Activated naive CD8-positive, alpha-beta T cell treated with anti-CD3 and anti-CD28 coated beads for 36 hours (primary cell): ENCODE data around the gene GTF2IRD1. TPM values are rescaled to one million over a fixed set of nuclear protein-coding genes. Genes with fewer than 3 reads are reported as not detected.

Experiments used
- DNase-seq: peaks from one replicate; pipeline ENCODE4 v3.0.0; 2021
- H3K27ac Mint-ChIP-seq: one replicate; pipeline ENCODE4 v1.8.0; 2022; ENCODE audit warnings: mild to moderate bottlenecking, moderate library complexity, mixed read lengths
- H3K27me3 Mint-ChIP-seq: one replicate; pipeline ENCODE4 v1.8.0; 2022; ENCODE audit warnings: mild to moderate bottlenecking, mixed read lengths
- H3K36me3 Mint-ChIP-seq: one replicate; pipeline ENCODE4 v1.8.0; 2021; ENCODE audit warnings: mild to moderate bottlenecking, mixed read lengths
- H3K4me1 Mint-ChIP-seq: one replicate; pipeline ENCODE4 v1.8.0; 2021; ENCODE audit warnings: mixed read lengths
- H3K4me3 Mint-ChIP-seq: one replicate; pipeline ENCODE4 v1.8.0; 2022; ENCODE audit warnings: mild to moderate bottlenecking, moderate library complexity, mixed read lengths
- H3K9me3 Mint-ChIP-seq: one replicate; pipeline ENCODE4 v1.8.0; 2022; ENCODE audit warnings: mixed read lengths
- total RNA-seq, 2 experiments: library from RNA; stranded (reverse); gene quantifications; one replicate each; pipeline ENCODE4 v1.2.3, GENCODE V29; 2021

The GTF2IRD1 gene
- total RNA-seq, 2 experiments from 2014 or later: 2.0 to 2.2 TPM

DNA sequence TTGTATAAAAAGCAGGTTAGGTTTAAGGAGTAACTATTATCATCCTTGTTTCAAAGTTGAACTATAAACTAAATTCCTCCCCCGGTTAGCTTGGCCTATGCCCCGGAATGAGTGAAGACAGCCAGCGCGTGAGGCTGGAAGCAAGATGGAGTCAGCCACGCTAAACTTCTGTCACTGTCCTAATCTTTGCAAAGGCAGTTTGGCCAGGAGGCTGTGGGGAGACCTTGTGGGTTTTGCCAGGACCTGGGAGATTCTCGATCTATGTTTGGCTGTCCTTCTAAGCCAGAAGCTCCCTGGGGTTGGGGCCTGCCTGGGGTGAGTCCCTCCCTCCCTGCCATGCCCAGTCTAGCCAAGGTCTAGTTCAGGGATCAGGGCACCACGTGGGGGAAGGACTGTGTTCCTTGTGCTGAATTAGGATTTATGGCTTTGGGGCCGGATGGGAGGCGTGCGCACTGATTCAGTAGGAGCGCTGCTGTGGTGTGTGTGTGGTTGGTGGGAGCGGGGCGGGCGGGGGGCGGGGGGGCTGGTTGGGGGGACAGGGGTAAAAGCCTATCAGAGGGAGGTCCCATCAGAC lies 871 bp upstream of the GTF2IRD1 start:
- peak overlapping the region; percentile 89 for H3K27ac Mint-ChIP-seq
- H3K4me3 Mint-ChIP-seq: peak overlapping the region; percentile 76
- DNase-seq: peak; percentile 12
- H3K27me3 Mint-ChIP-seq: no peaks in the 10 kb centered on the region
- H3K4me1 Mint-ChIP-seq: peaks cover 15% of the 10 kb centered on the region
- H3K9me3 Mint-ChIP-seq: no peaks in the 10 kb centered on the region
- H3K36me3 Mint-ChIP-seq: no peaks in the 10 kb centered on the region

DNA sequence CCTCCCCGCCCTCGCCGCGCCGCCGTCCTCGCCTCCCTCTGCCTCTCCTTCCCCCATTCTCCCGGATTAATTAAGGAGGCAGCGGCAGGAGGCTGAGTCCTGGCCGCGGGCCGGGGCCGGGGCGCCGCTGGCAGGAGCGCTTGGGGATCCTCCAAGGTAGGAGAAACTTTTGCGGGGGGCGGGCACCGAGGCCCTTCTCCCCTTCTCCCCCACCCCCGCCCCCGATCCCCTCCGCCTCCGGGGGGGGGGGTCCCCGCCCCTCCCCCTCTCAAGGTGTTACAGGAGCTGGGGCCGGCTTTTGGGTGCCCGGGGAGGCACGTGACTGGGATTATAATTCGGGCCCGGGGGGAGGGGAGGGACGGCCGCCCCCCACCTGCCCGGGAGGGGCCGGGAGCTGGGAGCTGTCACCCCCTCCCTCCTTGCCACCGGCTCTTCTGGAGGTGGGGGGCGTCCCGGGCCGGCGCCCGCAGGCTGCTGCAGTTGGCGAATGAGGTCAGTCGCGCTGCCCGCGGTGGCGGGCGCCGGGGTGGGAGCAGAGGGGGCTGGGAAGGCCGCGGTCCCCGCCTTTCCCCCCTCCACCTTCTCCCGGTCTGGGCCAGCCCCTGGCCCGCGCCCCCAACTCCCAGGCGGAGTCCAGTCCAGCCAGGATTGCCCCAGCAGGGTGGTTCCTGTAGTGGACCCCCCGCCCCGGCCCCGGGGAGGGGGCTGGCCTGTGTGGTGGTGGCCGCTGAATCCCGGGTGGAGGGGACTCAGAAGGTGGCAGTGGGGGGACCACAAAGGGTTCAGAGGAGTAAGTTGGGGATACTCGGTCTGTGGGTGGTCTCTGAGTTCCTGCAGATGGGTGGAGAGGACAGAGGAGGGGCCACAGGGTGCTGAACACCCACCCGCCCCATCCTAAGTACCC lies 567 bp downstream of the GTF2IRD1 start:
- H3K4me3 Mint-ChIP-seq: peak overlapping the region; percentile 48
- DNase-seq: peak; percentile 34
- H3K36me3 Mint-ChIP-seq: no peaks in the 10 kb centered on the region
- H3K27me3 Mint-ChIP-seq: no peaks in the 10 kb centered on the region
- H3K9me3 Mint-ChIP-seq: no peaks in the 10 kb centered on the region
- H3K4me1 Mint-ChIP-seq: peaks cover 15% of the 10 kb centered on the region
- H3K27ac Mint-ChIP-seq: no peak overlapping the region

DNA sequence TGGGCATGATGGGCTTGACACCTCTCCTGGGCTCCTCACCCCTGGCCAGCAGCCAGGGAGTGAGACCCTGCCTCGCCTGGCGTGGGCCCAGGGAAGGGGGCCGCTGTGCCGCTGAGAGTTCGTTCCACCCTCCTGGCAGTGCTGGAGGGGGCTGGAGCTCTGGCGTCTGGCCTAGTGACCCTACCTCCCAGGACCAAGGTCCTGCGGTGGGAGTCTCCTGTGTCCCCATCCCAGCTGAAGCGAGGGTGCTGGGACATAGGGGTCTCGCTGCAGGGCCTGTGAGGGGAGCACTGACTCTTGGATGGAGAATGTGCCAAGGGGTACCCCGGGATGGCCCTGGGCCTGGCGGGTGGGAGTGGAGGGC lies 1.2 kb downstream of the GTF2IRD1 start:
- Mint-ChIP-seq H3K36me3 (no peaks in the 10 kb centered on the region), H3K9me3 (no peaks in the 10 kb centered on the region), H3K4me1 (peaks cover 15% of the 10 kb centered on the region), H3K27ac (no peak overlapping the region), H3K4me3 (no peak overlapping the region), H3K27me3 (no peaks in the 10 kb centered on the region)
- DNase-seq: no peak

DNA sequence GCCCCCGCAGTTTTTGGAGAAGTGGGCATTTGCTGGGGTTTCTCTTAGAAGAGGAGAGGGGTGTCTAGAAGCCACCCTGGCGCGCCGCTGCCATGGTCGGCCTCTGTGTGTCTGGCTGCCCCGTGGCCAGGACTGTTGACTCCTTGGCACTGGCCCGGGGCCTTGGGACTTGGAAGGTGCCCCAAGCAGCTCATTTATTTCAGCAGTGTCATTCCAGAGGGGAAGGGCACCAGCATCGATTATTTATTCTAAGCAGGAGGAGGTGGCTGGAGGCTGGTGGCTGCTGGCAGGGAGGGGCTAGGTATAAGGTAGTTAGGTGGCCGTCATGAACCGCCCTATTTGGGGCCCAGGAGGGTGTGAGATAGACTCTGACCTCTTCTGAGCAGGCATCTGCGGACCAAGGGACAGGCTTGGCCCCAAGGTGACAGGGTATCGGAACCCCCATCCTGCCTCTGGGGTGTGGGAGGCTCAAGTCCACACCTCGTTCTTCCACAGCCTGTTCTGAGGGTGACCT lies 1.6 kb downstream of the GTF2IRD1 start:
- Mint-ChIP-seq H3K27ac (no peak overlapping the region), H3K9me3 (no peaks in the 10 kb centered on the region), H3K4me3 (no peak overlapping the region), H3K4me1 (peaks cover 15% of the 10 kb centered on the region), H3K36me3 (no peaks in the 10 kb centered on the region), H3K27me3 (no peaks in the 10 kb centered on the region)
- DNase-seq: no peak

DNA sequence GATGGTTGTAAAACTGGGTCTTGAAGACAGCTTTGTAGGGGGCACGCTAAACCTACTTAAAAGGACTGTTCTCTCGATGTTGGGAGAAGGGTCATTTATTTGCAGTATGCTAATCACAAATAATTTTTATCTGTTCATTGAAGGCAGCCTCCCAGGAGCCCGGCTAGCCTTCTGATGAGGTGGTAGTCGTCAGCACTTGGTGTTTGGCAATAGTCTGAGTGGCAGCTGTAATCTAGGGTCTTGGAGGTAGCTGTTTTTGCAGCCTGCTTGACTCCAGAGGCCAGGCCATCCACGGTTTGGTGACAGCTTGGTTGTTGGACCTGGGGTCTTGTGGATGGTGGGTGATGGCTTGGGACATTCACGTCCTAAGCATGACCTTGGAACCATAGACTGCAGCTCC lies 2.2 kb downstream of the GTF2IRD1 start:
- Mint-ChIP-seq H3K27ac (no peak overlapping the region), H3K36me3 (no peaks in the 10 kb centered on the region), H3K4me3 (no peak overlapping the region), H3K9me3 (no peaks in the 10 kb centered on the region), H3K4me1 (peaks cover 15% of the 10 kb centered on the region), H3K27me3 (no peaks in the 10 kb centered on the region)
- no peak for DNase-seq

DNA sequence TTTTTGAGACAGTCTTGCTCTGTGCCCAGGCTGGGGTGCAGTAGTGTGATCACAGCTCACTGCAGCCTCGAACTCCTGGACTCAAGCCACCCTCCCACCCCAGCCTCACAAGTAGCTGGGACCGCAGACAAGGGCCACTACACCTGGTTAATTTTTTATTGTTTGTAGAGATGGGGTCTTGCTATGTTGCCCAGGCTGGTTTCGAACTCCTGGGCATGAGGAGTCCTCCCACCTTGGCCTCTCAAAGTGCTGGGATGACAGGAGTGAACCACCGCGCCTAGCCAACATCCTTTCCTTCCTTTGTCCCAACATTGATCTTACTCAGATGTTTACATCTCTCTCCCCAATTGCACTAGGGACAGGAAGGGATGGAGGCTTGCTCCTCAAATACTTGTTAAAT lies 3.3 kb downstream of the GTF2IRD1 start:
- no peak overlapping the region for H3K4me3 Mint-ChIP-seq
- peaks cover 12% of the 10 kb centered on the region for H3K4me1 Mint-ChIP-seq
- H3K9me3 Mint-ChIP-seq: no peaks in the 10 kb centered on the region
- H3K36me3 Mint-ChIP-seq: no peaks in the 10 kb centered on the region
- no peak overlapping the region for H3K27ac Mint-ChIP-seq
- H3K27me3 Mint-ChIP-seq: no peaks in the 10 kb centered on the region
- DNase-seq: no peak

DNA sequence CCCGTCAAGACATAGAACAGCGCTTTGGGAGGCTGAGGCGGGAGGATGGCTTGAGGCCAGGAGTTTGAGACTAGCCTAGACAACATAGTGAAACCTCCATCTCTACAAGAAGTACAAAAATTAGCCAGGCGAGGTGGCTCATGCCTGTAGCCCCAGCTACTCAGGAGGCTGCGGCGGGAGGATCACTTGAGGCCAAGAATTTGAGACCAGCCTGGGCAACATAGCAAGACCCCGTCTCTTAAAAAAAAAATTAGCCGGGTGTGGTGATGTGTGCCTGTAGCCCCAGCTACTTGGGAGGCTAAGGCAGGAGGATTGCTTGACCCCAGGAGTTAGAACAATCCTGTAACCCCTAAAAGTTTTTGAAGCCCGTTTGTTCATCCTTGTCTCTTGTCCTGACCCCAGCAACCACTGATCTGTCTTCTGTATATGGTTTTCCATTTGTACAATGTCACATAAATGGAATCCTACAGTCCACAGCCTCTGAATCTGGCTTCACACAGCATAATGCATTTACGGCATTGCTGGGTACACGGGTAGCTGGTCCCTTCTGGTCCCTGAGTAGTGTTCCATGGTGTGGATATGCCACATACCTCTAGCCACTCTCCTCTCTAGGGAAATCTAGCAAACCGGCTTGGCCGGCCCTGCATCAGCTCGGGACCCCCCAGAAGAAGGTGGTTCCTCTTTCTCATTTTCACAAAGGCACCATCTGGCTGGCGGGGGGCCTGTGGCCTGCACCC lies 8.4 kb downstream of the GTF2IRD1 start:
- no peak for DNase-seq
- peaks cover 5% of the 10 kb centered on the region for H3K4me1 Mint-ChIP-seq
- no peak overlapping the region for H3K4me3 Mint-ChIP-seq

DNA sequence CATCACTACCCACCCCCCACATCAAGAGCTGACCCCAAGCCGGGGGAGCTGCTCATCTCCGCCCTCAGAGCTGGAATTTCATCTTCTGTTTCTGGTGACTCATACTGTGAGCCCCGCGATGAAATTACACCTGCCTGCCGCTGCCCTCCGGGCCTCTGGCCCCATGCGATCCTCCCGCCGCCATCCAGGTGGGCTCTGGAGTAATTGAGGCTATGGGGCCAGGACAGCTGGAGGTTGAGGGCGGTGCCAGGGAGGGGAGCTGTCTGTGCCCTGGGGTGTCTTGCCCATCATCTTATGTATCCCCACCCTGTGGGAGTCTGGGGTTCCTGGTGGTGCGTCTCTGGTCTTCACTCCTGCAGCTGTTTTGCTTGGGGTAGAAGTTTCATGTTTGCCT lies 9.0 kb downstream of the GTF2IRD1 start:
- Mint-ChIP-seq H3K4me3 (no peak overlapping the region), H3K9me3 (no peaks in the 10 kb centered on the region), H3K27ac (no peak overlapping the region), H3K4me1 (peaks cover 5% of the 10 kb centered on the region), H3K27me3 (no peaks in the 10 kb centered on the region), H3K36me3 (no peaks in the 10 kb centered on the region)
- no peak for DNase-seq

More for the DNA sequence above, 8.4 kb downstream of the GTF2IRD1 start:
- no peaks in the 10 kb centered on the region for H3K9me3 Mint-ChIP-seq
- H3K27me3 Mint-ChIP-seq: no peaks in the 10 kb centered on the region
- H3K27ac Mint-ChIP-seq: no peak overlapping the region
- H3K36me3 Mint-ChIP-seq: no peaks in the 10 kb centered on the region

DNA sequence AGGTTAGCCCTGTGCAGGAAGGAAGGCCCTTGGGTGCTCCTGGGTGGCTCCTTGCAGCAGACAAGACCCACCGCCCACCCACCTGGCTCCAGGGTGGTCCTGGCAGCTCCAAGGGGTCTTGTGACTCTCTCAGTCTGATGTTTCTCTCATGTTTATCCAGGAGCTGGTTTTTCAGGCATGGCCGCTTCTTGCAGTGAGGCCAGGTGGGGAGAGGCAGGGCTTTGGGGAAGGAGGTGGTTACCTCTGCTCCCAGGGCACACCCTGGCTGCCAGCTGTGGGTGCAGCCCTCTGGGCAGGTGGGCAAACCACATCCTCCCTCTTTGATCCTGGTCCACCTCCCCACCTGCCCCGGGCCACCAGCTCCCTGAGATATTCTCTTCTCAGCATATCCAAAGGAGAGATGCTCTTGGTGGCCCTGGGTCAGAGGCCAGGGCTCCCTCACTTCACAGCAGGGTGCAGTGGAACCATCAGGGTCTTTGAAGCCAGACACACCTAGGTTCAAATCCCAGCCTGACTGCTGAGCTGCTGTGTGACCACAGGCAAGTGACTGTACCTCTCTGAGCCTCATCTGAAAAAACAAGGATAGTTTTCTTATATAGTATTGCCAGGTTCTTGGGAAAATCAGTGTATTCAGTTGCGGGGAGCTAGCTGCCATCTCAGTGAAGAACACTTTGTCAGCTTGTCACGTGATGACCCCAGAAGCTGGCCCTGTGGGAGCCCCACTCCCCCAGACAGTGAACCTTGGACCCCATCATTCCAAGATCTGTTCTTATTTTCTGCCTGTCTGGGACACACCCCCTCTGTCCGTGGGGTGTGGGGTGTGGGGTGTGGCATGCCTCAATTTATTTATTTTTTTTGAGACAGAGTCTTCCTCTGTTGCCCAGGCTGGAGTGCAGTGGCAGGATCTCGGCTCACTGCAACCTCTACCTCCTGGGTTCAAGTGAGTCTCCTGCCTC lies 11.5 kb downstream of the GTF2IRD1 start:
- Mint-ChIP-seq H3K4me3 (no peak overlapping the region), H3K36me3 (no peaks in the 10 kb centered on the region)

DNA sequence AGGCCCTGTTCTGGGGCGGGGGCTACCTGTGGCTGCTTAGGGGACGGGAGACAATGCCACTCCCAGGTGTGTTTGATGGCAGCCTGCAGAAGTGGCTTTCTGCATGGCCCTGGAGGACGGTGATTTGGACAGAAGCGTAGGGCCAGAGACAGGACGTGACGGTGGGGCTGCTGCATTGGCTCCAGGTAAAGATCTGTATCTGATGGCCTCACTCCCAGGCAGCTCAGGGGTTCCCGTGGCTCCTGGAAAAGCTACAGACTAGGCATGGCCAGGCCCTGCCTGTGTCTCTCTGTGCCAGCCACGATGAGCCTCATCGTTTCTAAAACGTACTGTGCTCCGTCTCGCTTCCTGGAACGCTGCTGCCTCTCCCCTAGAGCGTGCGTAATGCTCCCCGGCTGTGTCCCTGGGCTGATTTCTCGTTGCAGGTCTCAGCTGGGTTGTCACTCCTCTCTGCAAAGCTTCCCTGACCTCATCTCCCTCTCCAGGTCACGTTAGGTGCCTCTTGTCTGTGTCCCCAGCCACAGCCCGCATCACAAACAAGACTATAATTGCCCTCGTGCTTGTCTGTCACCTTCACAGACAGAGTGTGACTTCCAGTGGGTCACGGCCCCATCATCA lies 12.6 kb downstream of the GTF2IRD1 start:
- Mint-ChIP-seq H3K27me3 (no peaks in the 10 kb centered on the region), H3K27ac (no peak overlapping the region), H3K4me3 (no peak overlapping the region), H3K36me3 (no peaks in the 10 kb centered on the region), H3K9me3 (no peaks in the 10 kb centered on the region), H3K4me1 (peaks cover 5% of the 10 kb centered on the region)
- no peak for DNase-seq

More for the DNA sequence above, 11.5 kb downstream of the GTF2IRD1 start:
- Mint-ChIP-seq H3K27me3 (no peaks in the 10 kb centered on the region), H3K9me3 (no peaks in the 10 kb centered on the region), H3K4me1 (peaks cover 5% of the 10 kb centered on the region), H3K27ac (no peak overlapping the region)
- DNase-seq: no peak

DNA sequence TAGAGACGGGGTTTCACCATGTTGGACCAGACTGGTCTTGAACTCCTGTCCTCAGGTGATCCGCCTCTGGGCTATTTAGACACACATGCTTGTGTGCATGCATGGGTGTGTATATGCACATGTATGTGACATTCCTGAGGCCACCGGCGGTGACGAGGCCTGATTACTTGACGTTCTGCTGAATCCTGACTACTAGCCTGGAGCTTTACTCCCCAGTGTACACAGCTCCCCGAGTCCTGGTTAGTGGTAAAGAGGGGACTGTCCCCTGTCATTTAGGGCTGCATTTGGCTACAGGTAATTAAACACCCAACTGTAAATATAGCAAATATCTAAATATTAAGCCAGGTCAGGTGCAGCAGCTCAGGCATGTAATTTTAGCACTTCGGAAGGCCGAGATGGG lies 14.2 kb downstream of the GTF2IRD1 start:
- DNase-seq: no peak
- peaks cover 5% of the 10 kb centered on the region for H3K4me1 Mint-ChIP-seq
- no peaks in the 10 kb centered on the region for H3K9me3 Mint-ChIP-seq
- H3K4me3 Mint-ChIP-seq: no peak overlapping the region
- H3K27me3 Mint-ChIP-seq: no peaks in the 10 kb centered on the region
- no peaks in the 10 kb centered on the region for H3K36me3 Mint-ChIP-seq
- H3K27ac Mint-ChIP-seq: no peak overlapping the region

DNA sequence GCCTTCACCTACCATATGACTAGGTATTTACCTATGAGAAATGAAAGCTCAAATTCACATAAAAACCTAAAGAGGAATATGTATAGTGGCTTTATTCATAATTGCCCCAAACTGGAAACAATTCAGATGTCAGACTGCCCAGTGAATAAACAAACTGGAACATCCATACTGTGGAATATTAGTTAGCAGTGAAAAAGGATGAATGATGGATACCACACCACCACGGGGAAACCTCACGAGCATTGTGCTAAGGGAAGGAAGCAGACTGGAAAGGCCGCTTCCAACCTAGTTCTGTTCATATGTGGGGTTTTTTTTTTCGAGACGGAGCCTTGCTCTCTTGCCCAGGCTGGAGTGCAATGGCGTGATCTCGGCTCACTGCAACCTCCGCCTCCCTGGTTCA lies 16.8 kb downstream of the GTF2IRD1 start:
- DNase-seq: no peak
- Mint-ChIP-seq H3K27me3 (no peaks in the 10 kb centered on the region), H3K4me1 (no peaks in the 10 kb centered on the region), H3K4me3 (no peak overlapping the region), H3K9me3 (no peaks in the 10 kb centered on the region), H3K27ac (no peak overlapping the region), H3K36me3 (no peaks in the 10 kb centered on the region)

DNA sequence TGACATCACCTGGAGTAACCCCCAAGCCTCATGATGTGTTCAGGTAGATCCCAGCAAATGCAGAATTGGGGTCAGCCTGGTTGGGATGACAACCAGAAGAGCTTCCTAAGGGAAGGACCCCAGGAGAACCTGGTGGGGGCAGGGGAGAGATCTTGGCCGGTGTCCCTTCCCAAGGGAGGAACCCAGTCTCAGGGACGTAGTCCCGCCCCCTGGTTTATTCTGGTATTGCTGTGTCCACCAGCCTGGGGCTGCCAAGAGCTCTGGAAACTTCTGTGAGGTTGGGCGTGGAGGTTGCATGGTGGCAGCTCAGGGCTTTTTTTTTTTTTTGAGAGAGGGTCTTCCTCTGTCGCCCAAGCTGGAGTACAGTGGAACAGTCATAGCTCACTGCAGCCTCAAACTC lies 19.4 kb downstream of the GTF2IRD1 start:
- peaks cover 3% of the 10 kb centered on the region for H3K4me1 Mint-ChIP-seq
- H3K27ac Mint-ChIP-seq: no peak overlapping the region
- H3K9me3 Mint-ChIP-seq: no peaks in the 10 kb centered on the region
- peaks cover 3% of the 10 kb centered on the region for H3K27me3 Mint-ChIP-seq
- no peak overlapping the region for H3K4me3 Mint-ChIP-seq
- no peaks in the 10 kb centered on the region for H3K36me3 Mint-ChIP-seq
- no peak for DNase-seq

DNA sequence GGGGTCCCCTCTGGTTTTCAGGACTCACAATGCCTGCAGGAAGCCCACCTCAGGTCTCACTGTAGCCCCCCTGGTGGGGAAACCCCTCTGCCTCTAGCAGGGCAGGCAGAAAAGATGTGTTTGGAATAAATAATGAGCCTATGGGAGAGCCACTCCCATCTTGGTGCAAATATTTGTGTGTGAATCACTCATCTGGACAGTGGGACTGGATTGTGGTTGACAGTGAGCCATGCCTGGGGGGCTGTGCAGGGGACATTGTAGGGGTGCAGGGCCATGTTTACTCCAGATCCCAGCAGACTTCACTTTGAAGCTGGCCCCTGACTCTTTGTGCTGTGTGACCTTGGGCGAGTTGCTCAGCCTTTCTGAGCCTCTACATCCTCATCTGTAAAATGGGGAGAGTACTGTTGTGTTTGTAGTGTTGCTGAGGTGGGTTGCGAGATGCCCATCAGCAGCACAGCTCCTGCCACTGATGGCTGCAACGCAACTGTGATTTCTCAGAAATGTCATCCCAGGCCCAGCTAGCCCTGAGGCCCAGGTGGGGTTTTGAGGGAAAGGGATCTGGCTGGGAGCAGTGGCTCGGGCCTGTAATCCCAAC lies 20.7 kb downstream of the GTF2IRD1 start:
- peaks cover 5% of the 10 kb centered on the region for H3K27me3 Mint-ChIP-seq
- peaks cover 3% of the 10 kb centered on the region for H3K4me1 Mint-ChIP-seq
- H3K9me3 Mint-ChIP-seq: no peaks in the 10 kb centered on the region
- no peak overlapping the region for H3K27ac Mint-ChIP-seq
- H3K36me3 Mint-ChIP-seq: no peaks in the 10 kb centered on the region
- H3K4me3 Mint-ChIP-seq: no peak overlapping the region
- DNase-seq: no peak
